H9 (cell line): ENCODE measurements around the gene FBXL16. TPM values are rescaled to one million over a fixed set of nuclear protein-coding genes. Genes with fewer than 3 reads are reported as not detected.

Source experiments
- DNase-seq: peaks from one replicate; pipeline ENCODE4 v3.0.0-alpha.2; 2017
- H2AFZ ChIP-seq: one replicate; pipeline ENCODE4 v1.6.1; 2013; ENCODE audit warnings: mild to moderate bottlenecking, low read length, control low read depth, moderate library complexity
- H2AK5ac ChIP-seq: 2 replicates; pipeline ENCODE4 v1.6.1; 2013; ENCODE audit warnings: low read length, control low read depth, mixed read lengths; ENCODE audit not compliant: insufficient read length
- H2BK120ac ChIP-seq: one replicate; pipeline ENCODE4 v1.6.1; 2013; ENCODE audit warnings: low read depth, mild to moderate bottlenecking, low read length, control low read depth, inconsistent platforms; ENCODE audit not compliant: poor library complexity, severe bottlenecking
- H2BK12ac ChIP-seq: 2 replicates; pipeline ENCODE4 v1.6.1; 2013; ENCODE audit warnings: low read length, control low read depth, mixed read lengths, low read depth; ENCODE audit not compliant: insufficient read length
- H2BK15ac ChIP-seq: 2 replicates; pipeline ENCODE4 v1.6.1; 2013; ENCODE audit warnings: low read depth, low read length, control low read depth
- H2BK20ac ChIP-seq: one replicate; pipeline ENCODE4 v1.6.1; 2013; ENCODE audit warnings: low read depth, mild to moderate bottlenecking, low read length, control low read depth, inconsistent platforms; ENCODE audit not compliant: poor library complexity, severe bottlenecking
- H2BK5ac ChIP-seq: 2 replicates; pipeline ENCODE4 v1.6.1; 2013; ENCODE audit warnings: low read length, control low read depth, mixed read lengths; ENCODE audit not compliant: insufficient read length
- H3K14ac ChIP-seq: 2 replicates; pipeline ENCODE4 v1.6.1; 2013; ENCODE audit warnings: low read length, control low read depth; ENCODE audit not compliant: insufficient read depth
- H3K18ac ChIP-seq: 2 replicates; pipeline ENCODE4 v1.6.1; 2013; ENCODE audit warnings: low read depth, mild to moderate bottlenecking, mixed read lengths, low read length, control low read depth; ENCODE audit not compliant: insufficient read length
- H3K23ac ChIP-seq: 2 replicates; pipeline ENCODE4 v1.6.1; 2013; ENCODE audit warnings: low read length, control low read depth, mixed read lengths, low read depth; ENCODE audit not compliant: insufficient read length
- H3K23me2 ChIP-seq: 2 replicates; pipeline ENCODE4 v1.6.1; 2013; ENCODE audit warnings: low read depth, mild to moderate bottlenecking, mixed read lengths, low read length, control low read depth; ENCODE audit not compliant: insufficient read length, poor library complexity, severe bottlenecking
- H3K27ac ChIP-seq: 2 replicates; pipeline ENCODE4 v1.5.1; 2013; ENCODE audit warnings: low read length, control low read depth, mixed read lengths, low read depth; ENCODE audit not compliant: insufficient read length
- H3K27me3 ChIP-seq: 2 replicates; pipeline ENCODE4 v1.6.1; 2013; ENCODE audit warnings: low read length, control low read depth, inconsistent platforms; ENCODE audit not compliant: insufficient read depth
- H3K4ac ChIP-seq: 2 replicates; pipeline ENCODE4 v1.6.1; 2013; ENCODE audit warnings: low read depth, mild to moderate bottlenecking, control low read depth, inconsistent platforms, low read length, moderate library complexity
- H3K4me1 ChIP-seq: 2 replicates; pipeline ENCODE4 v1.6.1; 2013; ENCODE audit warnings: low read length, control low read depth, inconsistent platforms; ENCODE audit not compliant: insufficient read depth
- H3K4me2 ChIP-seq: 2 replicates; pipeline ENCODE4 v1.6.1; 2013; ENCODE audit warnings: low read length, control low read depth, mixed read lengths; ENCODE audit not compliant: insufficient read length, insufficient read depth
- H3K56ac ChIP-seq: 2 replicates; pipeline ENCODE4 v1.6.1; 2013; ENCODE audit warnings: low read depth, mild to moderate bottlenecking, mixed read lengths, low read length, control low read depth; ENCODE audit not compliant: insufficient read length
- H3K79me1 ChIP-seq: 2 replicates; pipeline ENCODE4 v1.6.1; 2013; ENCODE audit warnings: low read depth, mild to moderate bottlenecking, moderate library complexity, low read length, control low read depth, inconsistent platforms; ENCODE audit not compliant: insufficient read depth, poor library complexity, severe bottlenecking
- H3K79me2 ChIP-seq: 2 replicates; pipeline ENCODE4 v1.6.1; 2013; ENCODE audit warnings: low read length, control low read depth, inconsistent platforms; ENCODE audit not compliant: insufficient read depth
- H3K9ac ChIP-seq: 2 replicates; pipeline ENCODE4 v1.6.1; 2013; ENCODE audit warnings: low read length, control low read depth, mixed read lengths; ENCODE audit not compliant: insufficient read length; ENCODE audit errors: extremely low read depth
- H3K9me3 ChIP-seq: one replicate; pipeline ENCODE4 v1.6.1; 2013; ENCODE audit warnings: low read depth, low read length, inconsistent platforms; ENCODE audit not compliant: control insufficient read depth
- H3T11ph ChIP-seq: one replicate; pipeline ENCODE4 v1.6.1; 2013; ENCODE audit warnings: mild to moderate bottlenecking, low read length, control low read depth, inconsistent platforms
- H4K20me1 ChIP-seq: one replicate; pipeline ENCODE4 v1.6.1; 2013; ENCODE audit not compliant: control insufficient read depth, insufficient read length, insufficient read depth
- H4K5ac ChIP-seq: 2 replicates; pipeline ENCODE4 v1.6.1; 2013; ENCODE audit warnings: low read depth, mild to moderate bottlenecking, mixed read lengths, low read length, control low read depth; ENCODE audit not compliant: insufficient read length
- H4K8ac ChIP-seq: replicated peaks from 2 replicates; pipeline ENCODE4 v1.6.1; 2013; ENCODE audit warnings: low read length, control low read depth, mixed read lengths, low read depth; ENCODE audit not compliant: insufficient read length
- H4K91ac ChIP-seq: 2 replicates; pipeline ENCODE4 v1.6.1; 2013; ENCODE audit warnings: low read depth, mild to moderate bottlenecking, moderate library complexity, mixed read lengths, low read length, control low read depth; ENCODE audit not compliant: insufficient read length
- H3K27ac Mint-ChIP-seq, 3 experiments: 2 replicates in 2 of 3; 3 replicates in 1 of 3; pipeline ENCODE4 v1.8.0; 2020 to 2021; ENCODE audit warnings: mixed read lengths in 3 of 3, mild to moderate bottlenecking in 1 of 3, moderate library complexity in 1 of 3
- H3K27me3 Mint-ChIP-seq: 2 replicates; pipeline ENCODE4 v1.8.0; 2021; ENCODE audit warnings: low read depth, mild to moderate bottlenecking, moderate library complexity, mixed read lengths
- H3K36me3 Mint-ChIP-seq, 3 experiments: 2 replicates in 2 of 3; 3 replicates in 1 of 3; pipeline ENCODE4 v1.8.0; 2020 to 2021; ENCODE audit warnings: low read depth in 3 of 3, mixed read lengths in 3 of 3; ENCODE audit not compliant: insufficient read depth in 1 of 3
- H3K4me1 Mint-ChIP-seq, 2 experiments: 2 replicates each; pipeline ENCODE4 v1.8.0; 2020; ENCODE audit warnings: mixed read lengths in 2 of 2
- H3K4me3 Mint-ChIP-seq, 2 experiments: 2 replicates in 1 of 2; 3 replicates in 1 of 2; pipeline ENCODE4 v1.8.0; 2020 to 2021; ENCODE audit warnings: mild to moderate bottlenecking in 2 of 2, mixed read lengths in 2 of 2, moderate library complexity in 1 of 2
- H3K9me3 Mint-ChIP-seq, 2 experiments: 2 replicates in 1 of 2; 3 replicates in 1 of 2; pipeline ENCODE4 v1.8.0; 2020; ENCODE audit warnings: mild to moderate bottlenecking in 2 of 2, mixed read lengths in 2 of 2, moderate library complexity in 1 of 2
- WGBS: extraction: QIAGEN DNeasy Blood & Tissue Kit; methylation state at CpG from one replicate; pipeline ENCODE4 v1.1.7; 2013; ENCODE audit warnings: missing lambda C conversion rate, low lambda C conversion rate, mixed read lengths; ENCODE audit not compliant: insufficient read length; ENCODE audit errors: extremely low coverage; 5-methylcytosine and 5-hydroxymethylcytosine counted together
- total RNA-seq: library from RNA; stranded (reverse); gene quantifications from 2 replicates; pipeline ENCODE4 v1.2.1, GENCODE V29; 2021
- TF ChIP-seq, protein P1 (sequence below): fragments of 200-600 bp; sonication (generic); conservative IDR thresholded peaks from 3 replicates; pipeline ENCODE4 v1.8.0; 2021; ENCODE audit warnings: antibody characterized with exemption, mild to moderate bottlenecking

The FBXL16 gene
- total RNA-seq, 1 experiment from 2014 or later, result 9.6 TPM

DNA sequence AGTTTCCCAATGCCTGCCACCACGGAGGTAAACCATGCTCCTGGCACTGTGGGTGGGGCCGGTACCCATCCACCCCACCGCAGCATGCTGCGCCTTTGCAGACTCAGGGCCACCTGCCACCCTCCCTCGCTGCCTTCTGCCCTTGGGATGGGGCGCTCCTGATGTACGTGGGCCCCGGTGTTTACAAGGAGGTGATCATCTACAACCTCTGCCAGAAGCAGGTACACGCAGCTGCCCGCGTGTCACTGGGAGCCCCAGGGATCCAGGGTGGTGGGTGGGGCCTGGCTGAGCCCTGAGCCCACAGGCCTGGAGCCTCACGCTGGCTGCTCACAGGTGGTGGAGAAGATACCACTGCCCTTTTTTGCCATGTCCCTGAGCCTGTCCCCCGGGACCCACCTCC, 39.0 kb downstream of the FBXL16 start:
- no peak overlapping the region for H3K4ac ChIP-seq
- H3K4me2 ChIP-seq, result no peak overlapping the region
- no peak overlapping the region for H3K14ac ChIP-seq
- no peak overlapping the region for H4K5ac ChIP-seq
- H3K56ac ChIP-seq, result no peak overlapping the region
- Mint-ChIP-seq H3K4me3 (no peak overlapping the region), H3K27me3 (no peaks in the 10 kb centered on the region), H3K36me3 (peaks cover 8 to 28% (median 26%) of the 10 kb centered on the region in 3 experiments; a peak in 6 of 7 replicates), H3K9me3 (no peaks in the 10 kb centered on the region), H3K27ac (no peak overlapping the region), H3K4me1 (peaks cover 2% of the 10 kb centered on the region in 2 experiments; a peak in 3 of 4 replicates)
- no peak overlapping the region for H2BK12ac ChIP-seq
- no peak overlapping the region for H2BK20ac ChIP-seq
- no peak overlapping the region for H2BK15ac ChIP-seq
- H4K8ac ChIP-seq, result no peak overlapping the region
- H3K18ac ChIP-seq, result no peak overlapping the region
- H3K79me2 ChIP-seq, result no peaks in the 10 kb centered on the region; the same call in 1 of the 2 replicates
- TF ChIP-seq, protein P1, sequence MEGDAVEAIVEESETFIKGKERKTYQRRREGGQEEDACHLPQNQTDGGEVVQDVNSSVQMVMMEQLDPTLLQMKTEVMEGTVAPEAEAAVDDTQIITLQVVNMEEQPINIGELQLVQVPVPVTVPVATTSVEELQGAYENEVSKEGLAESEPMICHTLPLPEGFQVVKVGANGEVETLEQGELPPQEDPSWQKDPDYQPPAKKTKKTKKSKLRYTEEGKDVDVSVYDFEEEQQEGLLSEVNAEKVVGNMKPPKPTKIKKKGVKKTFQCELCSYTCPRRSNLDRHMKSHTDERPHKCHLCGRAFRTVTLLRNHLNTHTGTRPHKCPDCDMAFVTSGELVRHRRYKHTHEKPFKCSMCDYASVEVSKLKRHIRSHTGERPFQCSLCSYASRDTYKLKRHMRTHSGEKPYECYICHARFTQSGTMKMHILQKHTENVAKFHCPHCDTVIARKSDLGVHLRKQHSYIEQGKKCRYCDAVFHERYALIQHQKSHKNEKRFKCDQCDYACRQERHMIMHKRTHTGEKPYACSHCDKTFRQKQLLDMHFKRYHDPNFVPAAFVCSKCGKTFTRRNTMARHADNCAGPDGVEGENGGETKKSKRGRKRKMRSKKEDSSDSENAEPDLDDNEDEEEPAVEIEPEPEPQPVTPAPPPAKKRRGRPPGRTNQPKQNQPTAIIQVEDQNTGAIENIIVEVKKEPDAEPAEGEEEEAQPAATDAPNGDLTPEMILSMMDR, result no peak
- H3K23ac ChIP-seq, result no peak overlapping the region
- no peaks in the 10 kb centered on the region for H3K9me3 ChIP-seq
- H3K4me1 ChIP-seq, result no peaks in the 10 kb centered on the region
- no peak overlapping the region for H2AK5ac ChIP-seq
- no peak overlapping the region for H3K27ac ChIP-seq
- no peak for DNase-seq
- H3K9ac ChIP-seq, result no peak overlapping the region
- H4K20me1 ChIP-seq, result no peaks in the 10 kb centered on the region
- no peak overlapping the region for H3T11ph ChIP-seq
- H2AFZ ChIP-seq, result no peak overlapping the region
- H4K91ac ChIP-seq, result no peak overlapping the region
- no CpG with 5 or more reads among the region's 13 CpGs for WGBS
- H2BK120ac ChIP-seq, result no peak overlapping the region
- H3K79me1 ChIP-seq, result no peaks in the 10 kb centered on the region
- H3K27me3 ChIP-seq, result no peaks in the 10 kb centered on the region
- no peaks in the 10 kb centered on the region for H3K23me2 ChIP-seq
- no peak overlapping the region for H2BK5ac ChIP-seq
